HG02763 (cell line): ENCODE measurements around the gene BCL7B.
A peak's percentile ranks its signal among the peaks of the same experiment; 100 is the strongest.
"Not testable (repeated sequence)": the region's sequence is repeated elsewhere in the genome, so short reads cannot be mapped to it uniquely, and the experiment has no call there.

ENCODE experiments used
- ATAC-seq: cut with Tn5 transposase; IDR thresholded peaks from one replicate; pipeline ENCODE4 v1.9.1; 2021; ENCODE audit warnings: mild to moderate bottlenecking, moderate library complexity; ENCODE audit not compliant: unreplicated experiment

BCL7B gene

GRCh38 chr7:73573276-73573675, 15.8 kb upstream of the BCL7B start:
- ATAC-seq, result no peak

- no peak for ATAC-seq
Measured at GRCh38 chr7:73572767-73573186, 15.3 kb upstream of the BCL7B start.

- ATAC-seq, result no peak
Measured at GRCh38 chr7:73570977-73571376, 13.5 kb upstream of the BCL7B start.

GRCh38 chr7:73570521-73570920, 13.0 kb upstream of the BCL7B start:
- no peak for ATAC-seq

- no peak for ATAC-seq
Measured at GRCh38 chr7:73569042-73569608, 11.6 kb upstream of the BCL7B start.

- no peak for ATAC-seq
Measured at GRCh38 chr7:73567846-73568685, 10.6 kb upstream of the BCL7B start.

- no peak for ATAC-seq
Measured at GRCh38 chr7:73567140-73567539, 9.7 kb upstream of the BCL7B start.

GRCh38 chr7:73566431-73566830, 8.9 kb upstream of the BCL7B start:
- ATAC-seq, result not testable (repeated sequence)

- ATAC-seq, result no peak
Measured at GRCh38 chr7:73565675-73566340, 8.3 kb upstream of the BCL7B start.

- ATAC-seq, result no peak
Measured at GRCh38 chr7:73560109-73560835, 2.8 kb upstream of the BCL7B start.

GRCh38 chr7:73557108-73557396, 438 bp downstream of the BCL7B start:
- ATAC-seq, result peak; percentile 91

- ATAC-seq, result no peak
Measured at GRCh38 chr7:73556208-73557107, 1.0 kb downstream of the BCL7B start.

- no peak for ATAC-seq
Measured at GRCh38 chr7:73555411-73555982, 2.0 kb downstream of the BCL7B start.

- not testable (repeated sequence) for ATAC-seq
Measured at GRCh38 chr7:73550093-73550492, 7.4 kb downstream of the BCL7B start.

- no peak for ATAC-seq
Measured at GRCh38 chr7:73549176-73549575, 8.3 kb downstream of the BCL7B start.

- ATAC-seq, result no peak
Measured at GRCh38 chr7:73547841-73548240, 9.6 kb downstream of the BCL7B start.

GRCh38 chr7:73544678-73545077, 12.8 kb downstream of the BCL7B start:
- no peak for ATAC-seq

- no peak for ATAC-seq
Measured at GRCh38 chr7:73541722-73542121, 15.8 kb downstream of the BCL7B start.

GRCh38 chr7:73539709-73540108, 17.8 kb downstream of the BCL7B start:
- ATAC-seq, result no peak

GRCh38 chr7:73538510-73538909, 19.0 kb downstream of the BCL7B start:
- not testable (repeated sequence) for ATAC-seq
